Effector memory CD4-positive, alpha-beta T cell (primary cell): Measurements from ENCODE around the gene PLEKHG5.
A peak's percentile ranks its signal among the peaks of the same experiment; 100 is the strongest.
"Not testable (repeated sequence)": the region's sequence is repeated elsewhere in the genome, so short reads cannot be mapped to it uniquely, and the experiment has no call there.

Experiments used
- DNase-seq, 3 donors: peaks; one replicate each; pipeline ENCODE4 v3.0.0-alpha.2; 2020
- H3K27ac ChIP-seq: 2 replicates; pipeline ENCODE4 v1.7.0; 2013; ENCODE audit warnings: mild to moderate bottlenecking, low read length, moderate library complexity; ENCODE audit not compliant: insufficient read depth, poor library complexity, severe bottlenecking
- H3K27me3 ChIP-seq: replicated peaks from 2 replicates; pipeline ENCODE4 v1.7.0; 2013; ENCODE audit warnings: mild to moderate bottlenecking, low read length; ENCODE audit not compliant: insufficient read depth, control insufficient read depth, poor library complexity, severe bottlenecking
- H3K36me3 ChIP-seq: 2 replicates; pipeline ENCODE4 v1.7.0; 2013; ENCODE audit warnings: mild to moderate bottlenecking, low read length, moderate library complexity; ENCODE audit not compliant: control insufficient read depth, insufficient read depth
- H3K4me1 ChIP-seq: 2 replicates; pipeline ENCODE4 v1.7.0; 2013; ENCODE audit warnings: low read length, mild to moderate bottlenecking; ENCODE audit not compliant: control insufficient read depth, insufficient read depth, poor library complexity, severe bottlenecking
- H3K4me3 ChIP-seq: 2 replicates; pipeline ENCODE4 v1.7.0; 2013; ENCODE audit warnings: low read length, low read depth, mild to moderate bottlenecking; ENCODE audit not compliant: insufficient read depth, poor library complexity, severe bottlenecking
- H3K9me3 ChIP-seq: 2 replicates; pipeline ENCODE4 v1.7.0; 2013; ENCODE audit warnings: mild to moderate bottlenecking, low read length, moderate library complexity; ENCODE audit not compliant: control insufficient read depth

Gene PLEKHG5

GRCh38 chr1:6447818-6448748, 43.4 kb downstream of the PLEKHG5 start:
- H3K27me3 ChIP-seq = peaks cover 19% of the 10 kb centered on the region
- H3K9me3 ChIP-seq = no peaks in the 10 kb centered on the region
- no peaks in the 10 kb centered on the region for H3K36me3 ChIP-seq
- DNase-seq = peak; percentile 53 to 55 (median 53)
- H3K27ac ChIP-seq = no peak overlapping the region
- peak overlapping the region; percentile 61 for H3K4me3 ChIP-seq
- peaks cover 23% of the 10 kb centered on the region for H3K4me1 ChIP-seq

GRCh38 chr1:6447016-6447817, 44.2 kb downstream of the PLEKHG5 start:
- Histone ChIP-seq H3K36me3 (no peaks in the 10 kb centered on the region), H3K9me3 (no peaks in the 10 kb centered on the region), H3K4me3 (peak overlapping the region; percentile 61), H3K27me3 (peaks cover 19% of the 10 kb centered on the region), H3K27ac (no peak overlapping the region), H3K4me1 (peaks cover 23% of the 10 kb centered on the region)
- DNase-seq = no peak

- Histone ChIP-seq H3K4me3 (peak overlapping the region; percentile 61), H3K27ac (no peak overlapping the region)
Measured at GRCh38 chr1:6446665-6447015, 44.8 kb downstream of the PLEKHG5 start.

GRCh38 chr1:6445929-6446328, 45.5 kb downstream of the PLEKHG5 start:
- H3K9me3 ChIP-seq, DNase-seq, H3K4me3 ChIP-seq, H3K36me3 ChIP-seq, H3K27ac ChIP-seq: not testable (repeated sequence)
- H3K4me1 ChIP-seq = peaks cover 23% of the 10 kb centered on the region
- H3K27me3 ChIP-seq = peaks cover 19% of the 10 kb centered on the region

More at GRCh38 chr1:6446665-6447015, 44.8 kb downstream of the PLEKHG5 start:
- H3K36me3 ChIP-seq = no peaks in the 10 kb centered on the region
- H3K27me3 ChIP-seq = peaks cover 19% of the 10 kb centered on the region
- peaks cover 23% of the 10 kb centered on the region for H3K4me1 ChIP-seq
- no peaks in the 10 kb centered on the region for H3K9me3 ChIP-seq
- no peak for DNase-seq

- Histone ChIP-seq H3K4me3 (no peak overlapping the region), H3K9me3 (no peaks in the 10 kb centered on the region), H3K27me3 (peaks cover 19% of the 10 kb centered on the region), H3K4me1 (peaks cover 23% of the 10 kb centered on the region), H3K36me3 (no peaks in the 10 kb centered on the region), H3K27ac (no peak overlapping the region)
- DNase-seq = no peak
Measured at GRCh38 chr1:6445062-6445763, 46.3 kb downstream of the PLEKHG5 start.

- DNase-seq = no peak
- Histone ChIP-seq H3K9me3 (no peaks in the 10 kb centered on the region), H3K4me1 (peaks cover 27% of the 10 kb centered on the region), H3K36me3 (no peaks in the 10 kb centered on the region), H3K27me3 (peaks cover 19% of the 10 kb centered on the region), H3K4me3 (no peak overlapping the region), H3K27ac (no peak overlapping the region)
Measured at GRCh38 chr1:6444377-6444776, 47.1 kb downstream of the PLEKHG5 start.

- Histone ChIP-seq H3K4me3 (no peak overlapping the region), H3K36me3 (no peaks in the 10 kb centered on the region), H3K27ac (no peak overlapping the region), H3K9me3 (no peaks in the 10 kb centered on the region), H3K27me3 (peaks cover 19% of the 10 kb centered on the region), H3K4me1 (peaks cover 27% of the 10 kb centered on the region)
- no peak for DNase-seq
Measured at GRCh38 chr1:6443339-6444115, 47.9 kb downstream of the PLEKHG5 start.

- DNase-seq = no peak
- Histone ChIP-seq H3K4me3 (no peak overlapping the region), H3K36me3 (no peaks in the 10 kb centered on the region), H3K27me3 (no peaks in the 10 kb centered on the region), H3K9me3 (no peaks in the 10 kb centered on the region), H3K27ac (no peak overlapping the region), H3K4me1 (peaks cover 8% of the 10 kb centered on the region)
Measured at GRCh38 chr1:6441586-6441985, 49.9 kb downstream of the PLEKHG5 start.
